Dermis blood vessel endothelial cell (primary cell): ENCODE results near the gene NAALADL1. TPM values are rescaled to one million over a fixed set of nuclear protein-coding genes. Genes with fewer than 3 reads are reported as not detected.

Source experiments
- DNase-seq: peaks from one replicate; pipeline ENCODE4 v3.0.0; 2010
- total RNA-seq: library from RNA; depleted of rRNA; stranded (reverse); fragments of >200 nt; gene quantifications from 2 replicates; pipeline ENCODE4 v1.2.3, GENCODE V29; 2014

The NAALADL1 gene, protein sequence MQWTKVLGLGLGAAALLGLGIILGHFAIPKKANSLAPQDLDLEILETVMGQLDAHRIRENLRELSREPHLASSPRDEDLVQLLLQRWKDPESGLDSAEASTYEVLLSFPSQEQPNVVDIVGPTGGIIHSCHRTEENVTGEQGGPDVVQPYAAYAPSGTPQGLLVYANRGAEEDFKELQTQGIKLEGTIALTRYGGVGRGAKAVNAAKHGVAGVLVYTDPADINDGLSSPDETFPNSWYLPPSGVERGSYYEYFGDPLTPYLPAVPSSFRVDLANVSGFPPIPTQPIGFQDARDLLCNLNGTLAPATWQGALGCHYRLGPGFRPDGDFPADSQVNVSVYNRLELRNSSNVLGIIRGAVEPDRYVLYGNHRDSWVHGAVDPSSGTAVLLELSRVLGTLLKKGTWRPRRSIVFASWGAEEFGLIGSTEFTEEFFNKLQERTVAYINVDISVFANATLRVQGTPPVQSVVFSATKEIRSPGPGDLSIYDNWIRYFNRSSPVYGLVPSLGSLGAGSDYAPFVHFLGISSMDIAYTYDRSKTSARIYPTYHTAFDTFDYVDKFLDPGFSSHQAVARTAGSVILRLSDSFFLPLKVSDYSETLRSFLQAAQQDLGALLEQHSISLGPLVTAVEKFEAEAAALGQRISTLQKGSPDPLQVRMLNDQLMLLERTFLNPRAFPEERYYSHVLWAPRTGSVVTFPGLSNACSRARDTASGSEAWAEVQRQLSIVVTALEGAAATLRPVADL
- 11.0 and 20.3 TPM in 2 replicates for total RNA-seq

DNA sequence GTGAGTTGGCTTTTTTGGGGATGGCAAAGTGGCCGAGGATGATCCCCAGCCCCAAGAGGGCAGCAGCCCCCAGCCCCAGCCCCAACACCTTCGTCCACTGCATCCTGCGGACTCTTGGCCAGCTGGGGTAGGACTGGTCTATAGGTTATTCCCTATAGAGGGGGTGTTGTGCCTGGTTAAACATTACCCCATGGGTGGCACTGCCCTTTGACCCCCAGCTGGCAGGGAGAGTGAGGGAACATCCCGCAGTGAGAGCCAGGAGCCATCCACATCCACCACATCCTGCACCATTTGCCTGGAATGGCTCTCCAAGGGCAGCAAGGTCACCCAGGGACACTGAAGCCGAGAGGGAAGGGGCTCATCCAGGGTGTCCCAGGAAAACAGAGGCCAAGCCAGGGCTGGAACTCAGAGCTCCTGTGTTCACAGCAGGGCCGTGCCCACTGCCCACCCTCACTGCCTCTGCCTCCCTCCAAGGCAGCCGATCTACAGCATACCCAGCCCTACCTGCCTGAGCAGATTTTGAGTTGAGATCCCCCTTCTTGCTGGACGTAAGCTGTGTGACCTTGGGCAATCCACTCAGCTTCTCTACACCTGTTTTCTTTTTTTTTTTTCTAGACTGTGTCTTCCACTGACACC is at the start of gene NAALADL1:
Gene NAALADL1 (minus strand): TSS at position 135 of the 636 bp plus-strand sequence. CDS start 32 bp downstream, at position 103.
- no peak for DNase-seq

GRCh38 chr11:65107751-65108468 is 49.6 kb upstream of the NAALADL1 start:
- no peak for DNase-seq

DNA sequence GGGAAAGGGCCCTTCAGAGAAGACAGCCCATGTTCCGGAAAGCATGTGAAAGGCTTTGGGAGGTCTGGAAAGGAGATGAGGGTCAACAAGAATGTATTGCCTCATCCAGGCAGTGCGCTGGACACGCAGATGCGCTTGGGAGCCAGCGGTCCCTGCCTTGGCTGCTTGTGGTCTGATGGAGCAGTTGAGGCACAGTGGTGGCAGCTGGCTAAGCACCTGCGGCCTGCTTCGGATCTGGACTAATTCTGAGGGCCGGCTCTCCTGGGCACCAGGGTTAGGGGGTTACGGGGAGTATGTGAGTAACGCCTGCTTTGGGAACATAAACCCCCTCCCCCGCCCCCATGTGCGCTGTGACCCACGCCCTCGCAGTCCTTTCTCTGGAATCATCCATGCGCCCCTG is 48.7 kb upstream of the NAALADL1 start:
- DNase-seq: no peak

- no peak for DNase-seq
Observed at GRCh38 chr11:65104628-65105027, 46.3 kb upstream of the NAALADL1 start.

DNA sequence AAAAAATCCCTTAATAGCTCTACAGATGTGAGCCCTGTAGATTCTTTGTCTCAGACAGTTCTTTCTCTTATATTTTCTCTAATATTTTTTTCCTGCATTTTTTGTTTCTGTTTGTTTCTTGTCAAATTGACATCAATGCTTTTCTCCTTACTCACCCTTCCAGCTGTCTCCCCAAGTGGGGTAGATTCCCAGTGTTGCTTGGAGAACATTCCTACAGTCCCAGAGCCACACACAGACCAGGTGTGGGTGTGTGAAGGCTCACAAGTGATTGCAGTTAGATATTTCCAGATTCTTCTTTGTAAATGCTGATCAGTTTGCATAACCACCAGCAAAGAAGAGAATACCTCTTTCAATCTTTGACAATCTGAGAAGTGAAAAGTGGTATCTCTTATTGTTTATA is 45.1 kb upstream of the NAALADL1 start:
- DNase-seq: no peak

- no peak for DNase-seq
Observed at GRCh38 chr11:65102142-65103095, 44.1 kb upstream of the NAALADL1 start.

GRCh38 chr11:65100674-65101350 is 42.5 kb upstream of the NAALADL1 start:
- DNase-seq: no peak

DNA sequence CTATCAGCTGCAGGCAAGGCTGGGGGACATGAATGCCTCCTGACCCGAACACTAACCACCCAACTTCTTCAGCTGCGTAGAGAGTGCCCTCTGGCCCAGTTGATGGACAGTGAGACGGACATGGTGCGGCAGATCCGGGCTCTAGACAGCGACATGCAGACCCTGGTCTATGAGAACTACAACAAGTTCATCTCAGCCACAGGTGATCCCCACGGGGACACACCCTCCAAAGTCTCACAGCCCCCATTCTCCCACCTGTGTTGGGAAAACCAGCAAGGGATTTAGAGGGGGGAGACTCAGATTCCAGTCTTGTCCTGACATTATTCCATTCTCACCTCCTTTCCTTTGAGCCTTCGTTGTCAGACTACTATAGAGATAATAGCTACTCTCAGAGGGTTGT is 38.6 kb upstream of the NAALADL1 start:
- DNase-seq: no peak

- DNase-seq: peak; percentile 94
Observed at GRCh38 chr11:65095974-65096806, 37.8 kb upstream of the NAALADL1 start, which contains the start of gene VPS51. Gene VPS51, plus strand, starts transcription at chr11:65096214. Its CDS starts 37 bp downstream, at chr11:65096251.

DNA sequence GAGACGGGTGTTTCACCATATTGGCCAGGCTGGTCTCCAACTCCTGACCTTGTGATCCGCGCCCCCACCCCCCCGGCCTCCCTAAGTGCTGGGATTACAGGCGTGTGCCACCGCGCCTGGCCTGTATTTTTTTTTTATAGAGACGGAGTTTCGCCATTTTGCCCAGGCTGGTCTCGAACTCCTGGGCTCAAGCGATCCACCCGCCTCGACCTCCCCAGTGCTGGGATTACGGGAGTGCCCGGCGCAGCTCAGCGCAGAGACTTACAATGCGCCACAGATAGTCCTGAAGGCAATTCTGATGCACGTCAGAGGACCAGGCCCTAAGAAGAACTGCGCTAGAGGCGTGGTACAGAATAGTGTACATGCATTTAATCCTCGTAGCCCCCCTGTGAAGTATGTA is 37.1 kb upstream of the NAALADL1 start:
- DNase-seq: no peak

- no peak for DNase-seq
Observed at GRCh38 chr11:65090628-65091027, 32.3 kb upstream of the NAALADL1 start.

- no peak for DNase-seq
Observed at GRCh38 chr11:65089621-65090020, 31.3 kb upstream of the NAALADL1 start.

GRCh38 chr11:65087827-65088226 is 29.5 kb upstream of the NAALADL1 start:
- no peak for DNase-seq

DNA sequence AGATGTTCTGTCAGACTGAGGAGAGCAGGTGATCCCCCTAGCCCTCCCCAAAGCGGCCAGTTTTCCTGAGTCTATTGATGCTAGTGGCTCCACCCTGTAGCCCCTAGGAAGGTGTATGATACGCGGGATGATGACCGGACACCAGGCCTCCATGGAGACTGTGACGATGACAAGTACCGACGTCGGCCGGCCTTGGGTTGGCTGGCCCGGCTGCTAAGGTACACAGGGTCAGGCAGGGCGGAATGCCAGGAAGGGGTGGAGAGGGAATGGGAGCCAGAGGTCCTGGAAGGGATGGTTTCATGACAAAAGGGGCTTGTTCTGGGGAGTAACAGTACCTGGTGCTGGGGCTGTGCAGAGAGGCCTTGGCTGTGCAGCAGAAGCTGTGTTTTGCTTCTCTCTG is 28.9 kb upstream of the NAALADL1 start:
- DNase-seq: no peak

GRCh38 chr11:65086809-65087208 is 28.5 kb upstream of the NAALADL1 start:
- DNase-seq: no peak

GRCh38 chr11:65085446-65085845 is 27.1 kb upstream of the NAALADL1 start:
- DNase-seq: no peak

DNA sequence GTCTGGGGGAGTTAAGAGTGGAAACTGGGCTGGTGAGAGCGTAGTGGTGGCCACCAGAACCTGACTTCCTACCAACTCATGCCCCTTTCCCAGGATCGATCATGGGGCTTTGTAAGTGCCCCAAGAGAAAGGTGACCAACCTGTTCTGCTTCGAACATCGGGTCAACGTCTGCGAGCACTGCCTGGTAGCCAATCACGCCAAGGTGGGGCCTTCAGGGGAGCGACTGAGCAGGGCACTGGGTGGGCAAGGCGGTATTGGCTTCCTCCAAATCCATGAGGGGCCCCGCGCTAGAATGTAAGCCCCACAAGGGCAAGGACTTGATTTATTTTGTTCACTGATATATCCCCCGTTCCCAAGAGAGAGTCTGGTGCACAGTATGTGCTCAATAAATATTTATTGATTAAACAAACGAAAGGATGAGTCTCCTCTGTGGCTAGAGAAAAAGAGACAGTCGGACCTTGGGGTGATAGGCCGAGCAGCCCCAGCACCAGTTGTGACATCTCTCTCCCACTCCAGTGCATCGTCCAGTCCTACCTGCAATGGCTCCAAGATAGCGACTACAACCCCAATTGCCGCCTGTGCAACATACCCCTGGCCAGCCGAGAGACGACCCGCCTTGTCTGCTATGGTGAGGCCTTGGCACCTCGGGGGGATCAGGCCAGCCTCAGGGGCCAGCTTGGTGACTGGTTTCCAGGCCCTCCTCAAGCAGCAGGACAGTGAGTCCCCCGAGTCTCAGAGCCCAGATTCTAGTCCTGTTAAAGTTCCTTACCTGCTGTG is 26.4 kb upstream of the NAALADL1 start:
- no peak for DNase-seq

- peak; percentile 98 for DNase-seq
Observed at GRCh38 chr11:65083834-65084597, 25.7 kb upstream of the NAALADL1 start, which contains the start of the genes CDCA5 and ZFPL1. Gene CDCA5, minus strand, starts transcription at chr11:65084040. Its CDS starts 62 bp downstream, at chr11:65083978. Gene ZFPL1, plus strand, starts transcription at chr11:65084222. Its CDS starts 477 bp downstream, at chr11:65084699.
